ENCODE measurements around the gene TBC1D5.

Gene TBC1D5

GRCh38 chr3:17333446-17333845, 409.0 kb downstream of the TBC1D5 start:
- TF ChIP-seq CTCF (IDR thresholded peaks at IDR 0.05; ENCODE audit: low read length, missing control alignments) = no peak
- no peak overlapping the region for H3K4me3 ChIP-seq (replicated peaks; ENCODE audit: low read depth, low read length)
- DNase-seq (ENCODE audit: low read depth) = no peak

GRCh38 chr3:17330660-17331059, 411.8 kb downstream of the TBC1D5 start:
- DNase-seq (ENCODE audit: low read depth) = no peak
- no peak overlapping the region for H3K4me3 ChIP-seq (replicated peaks; ENCODE audit: low read depth, low read length)
- no peak for TF ChIP-seq CTCF (IDR thresholded peaks at IDR 0.05; ENCODE audit: low read length, missing control alignments)

DNA sequence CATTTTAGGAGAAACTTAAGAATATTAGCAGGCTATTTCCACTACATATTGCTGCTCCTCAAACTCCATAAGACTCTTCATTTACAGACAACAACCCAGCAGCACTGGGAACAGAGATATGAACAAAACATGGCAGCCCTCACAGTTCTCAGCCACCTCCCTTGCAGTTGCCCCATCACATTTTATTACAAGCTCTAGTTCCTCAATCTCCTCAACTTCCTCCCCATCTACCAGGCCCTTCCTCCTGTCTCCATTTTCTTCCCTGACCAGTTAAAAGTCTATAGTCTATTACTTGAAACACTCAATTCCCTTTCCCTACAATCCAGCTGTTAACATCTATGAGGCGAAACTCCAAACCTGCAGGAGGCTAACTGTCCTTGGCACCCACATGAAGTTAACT, 412.5 kb downstream of the TBC1D5 start:
- no peak overlapping the region for H3K4me3 ChIP-seq (replicated peaks; ENCODE audit: low read depth, low read length)
- no peak for TF ChIP-seq CTCF (IDR thresholded peaks at IDR 0.05; ENCODE audit: low read length, missing control alignments)
- no peak for DNase-seq (ENCODE audit: low read depth)

DNA sequence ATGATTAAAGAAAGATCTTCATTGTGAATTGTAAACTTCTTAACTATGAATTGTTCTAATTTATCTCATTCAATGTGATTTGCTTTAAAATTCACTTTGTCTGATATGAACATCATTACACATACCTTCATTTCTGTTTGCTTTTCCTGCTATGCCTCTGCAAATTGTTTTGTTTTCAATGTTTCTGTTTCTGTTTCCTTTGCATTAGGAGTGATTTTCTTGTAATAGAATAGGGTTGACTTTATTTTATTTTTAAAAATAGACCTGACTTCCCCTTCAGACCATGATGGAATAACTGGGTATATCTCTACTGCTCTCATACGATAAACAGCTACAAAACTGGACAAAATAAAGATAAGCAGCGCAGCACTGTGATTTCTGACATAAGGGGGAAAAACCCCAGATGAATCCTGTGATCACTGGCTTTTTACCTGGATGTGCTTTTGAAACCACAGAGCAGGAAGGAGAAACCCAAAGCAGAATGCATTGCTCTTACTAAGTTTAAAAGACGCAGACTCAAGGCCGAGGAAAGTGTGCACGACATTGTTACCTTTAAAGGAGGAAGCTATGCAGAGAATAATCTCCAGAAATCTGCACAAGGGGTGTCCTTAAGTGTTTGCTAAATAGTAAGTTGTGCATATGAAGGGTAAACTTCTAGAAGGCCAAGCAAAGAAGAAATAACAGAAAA, 420.2 kb downstream of the TBC1D5 start:
- DNase-seq (ENCODE audit: low read depth) = no peak
- no peak overlapping the region for H3K4me3 ChIP-seq (replicated peaks; ENCODE audit: low read depth, low read length)
- no peak for TF ChIP-seq CTCF (IDR thresholded peaks at IDR 0.05; ENCODE audit: low read length, missing control alignments)

GRCh38 chr3:17320266-17320665, 422.2 kb downstream of the TBC1D5 start:
- TF ChIP-seq CTCF (IDR thresholded peaks at IDR 0.05; ENCODE audit: low read length, missing control alignments) = no peak
- DNase-seq (ENCODE audit: low read depth) = peak; percentile 31
- no peak overlapping the region for H3K4me3 ChIP-seq (replicated peaks; ENCODE audit: low read depth, low read length)

GRCh38 chr3:17315897-17316296, 426.5 kb downstream of the TBC1D5 start:
- no peak overlapping the region for H3K4me3 ChIP-seq (replicated peaks; ENCODE audit: low read depth, low read length)
- no peak for DNase-seq (ENCODE audit: low read depth)
- no peak for TF ChIP-seq CTCF (IDR thresholded peaks at IDR 0.05; ENCODE audit: low read length, missing control alignments)

- TF ChIP-seq CTCF (IDR thresholded peaks at IDR 0.05; ENCODE audit: low read length, missing control alignments) = no peak
- H3K4me3 ChIP-seq (replicated peaks; ENCODE audit: low read depth, low read length) = no peak overlapping the region
- DNase-seq (ENCODE audit: low read depth) = no peak
Measured at GRCh38 chr3:17314171-17314570, 428.3 kb downstream of the TBC1D5 start.

Data from fibroblast of pulmonary artery (primary cell).